ENCODE data around the gene BCL2. TPM values are rescaled to one million over a fixed set of nuclear protein-coding genes. Genes with fewer than 3 reads are reported as not detected.

The BCL2 gene
- total RNA-seq, 4 donors from 2014 or later, result 16.2 to 54.5 (median 20.7) TPM

DNA sequence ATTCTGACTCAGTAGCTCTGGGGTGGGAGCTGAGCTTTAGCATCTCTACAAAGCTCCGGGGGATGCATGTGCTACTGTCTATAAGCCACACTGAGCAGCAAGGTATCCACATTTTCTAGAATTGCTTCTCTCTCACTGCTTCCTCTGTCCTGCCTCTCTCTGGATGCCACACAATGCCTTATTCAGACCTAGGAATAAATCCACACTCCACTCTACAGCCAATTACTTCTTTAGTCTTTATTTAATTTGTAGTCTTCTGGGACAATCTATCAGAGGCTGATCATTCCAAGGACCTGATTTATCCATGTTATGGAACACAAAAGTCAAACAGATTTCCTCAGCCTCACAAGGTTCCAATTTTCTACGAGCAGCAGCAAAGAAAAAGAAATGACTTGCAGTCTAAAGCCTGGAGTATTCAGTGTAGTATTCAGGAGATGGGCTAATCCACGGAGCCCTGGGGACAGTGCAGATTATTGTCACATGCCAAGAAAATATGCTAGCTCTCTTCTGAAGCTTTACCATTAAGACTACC is 4.4 kb downstream of the BCL2 start:
- no peaks in the 10 kb centered on the region for H3K9me3 ChIP-seq
- H3K4me1 ChIP-seq, result peaks cover 0 to 25% (median 2%) of the 10 kb centered on the region in 4 donors
- no peaks in the 10 kb centered on the region for H3K36me3 ChIP-seq
- TF ChIP-seq CTCF (IDR thresholded peaks at IDR 0.05) (no peak), POLR2A (IDR thresholded peaks at IDR 0.05) (no peak)
- H3K27me3 ChIP-seq, result no peaks in the 10 kb centered on the region
- DNase-seq, result no peak
- H3K27ac ChIP-seq, result peak overlapping the region; percentile 4 to 93 (median 18)
- H3K4me3 ChIP-seq, result peak overlapping the region in 1 of 4 donors; percentile 6

DNA sequence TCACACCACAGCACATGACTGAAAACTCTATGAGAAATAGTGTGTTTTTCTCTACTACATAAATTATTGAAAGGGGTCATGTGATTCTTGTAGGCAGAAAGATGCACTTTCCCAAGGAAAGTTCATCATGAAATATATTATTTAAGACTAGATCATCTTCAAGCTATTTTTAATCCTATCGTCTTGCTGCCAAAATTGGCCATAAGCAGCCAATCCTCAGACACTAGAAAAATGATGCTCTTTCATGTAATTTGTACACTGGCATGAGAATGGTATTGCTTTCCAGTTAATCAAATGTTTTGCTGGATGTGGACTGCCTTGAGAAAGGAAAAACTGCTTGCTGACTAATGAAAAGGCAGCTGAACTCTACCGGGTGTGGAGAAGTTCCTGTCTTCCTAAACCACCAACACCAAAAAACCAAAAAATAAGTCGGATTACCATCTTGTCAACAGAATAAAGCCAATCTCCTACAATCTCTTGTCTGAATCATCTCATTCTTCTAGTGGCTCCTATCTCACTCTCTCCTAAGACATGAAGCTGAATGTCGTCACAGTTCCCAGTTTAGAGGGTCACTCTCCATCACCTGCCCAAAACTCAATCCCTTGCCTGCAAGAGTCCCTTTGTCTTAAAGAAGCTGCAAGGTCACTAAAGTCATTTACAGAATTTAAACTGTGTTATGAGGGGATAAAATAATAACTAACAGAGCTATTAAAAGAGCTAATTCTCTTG is 5.3 kb downstream of the BCL2 start:
- Histone ChIP-seq H3K36me3 (no peaks in the 10 kb centered on the region), H3K27me3 (no peaks in the 10 kb centered on the region), H3K4me1 (peaks cover 0 to 25% (median 4%) of the 10 kb centered on the region in 4 donors), H3K27ac (peak overlapping the region in 3 of 4 donors; percentile 0 to 93 (median 18)), H3K9me3 (no peaks in the 10 kb centered on the region), H3K4me3 (no peak overlapping the region)
- TF ChIP-seq CTCF (IDR thresholded peaks at IDR 0.05) (no peak), POLR2A (IDR thresholded peaks at IDR 0.05) (no peak)
- DNase-seq, result no peak

DNA sequence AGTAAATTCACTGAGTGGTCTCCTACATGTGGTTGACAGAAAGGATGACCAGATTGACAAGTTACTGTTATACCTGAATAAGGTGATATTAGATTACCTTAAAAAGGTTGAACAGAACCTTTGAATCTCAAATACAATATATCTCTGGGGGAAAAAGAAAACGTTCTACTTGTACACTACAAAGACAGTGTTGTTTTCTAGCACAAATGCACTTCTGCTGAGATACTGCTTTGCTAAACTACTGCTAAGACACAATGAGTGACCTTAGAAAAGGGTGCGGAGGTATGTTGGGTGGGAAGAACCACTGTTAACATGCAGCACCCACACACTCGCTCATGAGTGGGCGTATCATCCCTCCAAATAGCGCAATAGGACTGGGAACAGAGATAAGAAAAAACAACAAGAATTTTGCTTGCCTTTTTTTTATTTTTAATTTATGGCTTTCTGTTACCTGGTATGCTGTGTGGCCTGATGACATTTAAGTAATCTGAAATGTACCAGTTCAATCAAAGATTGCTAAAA is 6.1 kb downstream of the BCL2 start:
- Histone ChIP-seq H3K36me3 (no peaks in the 10 kb centered on the region), H3K27me3 (no peaks in the 10 kb centered on the region), H3K4me3 (peak overlapping the region in 1 of 4 donors; percentile 19), H3K27ac (peak overlapping the region in 2 of 4 donors; percentile 7 to 93), H3K9me3 (no peaks in the 10 kb centered on the region), H3K4me1 (peaks cover 0 to 25% (median 4%) of the 10 kb centered on the region in 4 donors)
- TF ChIP-seq POLR2A (IDR thresholded peaks at IDR 0.05), result no peak
- no peak for TF ChIP-seq CTCF (IDR thresholded peaks at IDR 0.05)
- DNase-seq, result no peak

DNA sequence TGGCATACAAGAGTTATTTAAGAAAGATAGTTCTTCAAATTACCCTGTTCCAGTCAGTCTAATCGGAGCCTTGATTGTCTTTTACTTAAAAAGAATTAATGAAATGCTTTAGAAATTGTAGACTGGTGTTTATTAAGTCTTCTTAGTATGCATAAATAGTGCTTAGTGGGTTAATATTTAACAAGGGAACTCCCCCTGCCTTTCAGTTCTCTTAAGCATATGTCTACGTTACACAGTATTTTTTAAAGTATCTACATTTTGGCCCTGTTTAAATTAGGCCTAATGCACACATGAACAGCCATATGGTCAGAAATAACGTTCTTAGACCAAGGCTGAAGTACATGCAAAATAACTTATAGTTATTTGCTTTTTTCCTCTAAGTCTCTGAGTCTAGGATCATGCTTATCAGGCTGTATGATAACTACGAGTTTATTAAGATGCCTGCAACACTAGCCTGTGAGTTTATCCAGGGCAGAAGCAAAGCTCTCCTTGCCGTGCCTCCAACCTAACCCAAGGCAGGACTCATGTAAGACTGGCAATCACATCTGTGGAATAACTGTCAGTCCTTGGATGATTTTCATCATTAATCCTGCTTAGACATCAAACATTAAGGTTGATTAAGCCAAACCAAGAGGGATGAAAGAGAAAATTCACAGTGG is 6.7 kb downstream of the BCL2 start:
- no peaks in the 10 kb centered on the region for H3K9me3 ChIP-seq
- peak overlapping the region in 1 of 4 donors; percentile 19 for H3K4me3 ChIP-seq
- H3K27ac ChIP-seq, result peak overlapping the region in 2 of 4 donors; percentile 7 to 93
- H3K4me1 ChIP-seq, result peaks cover 0 to 25% (median 4%) of the 10 kb centered on the region in 4 donors
- TF ChIP-seq POLR2A (IDR thresholded peaks at IDR 0.05), result no peak
- TF ChIP-seq CTCF (IDR thresholded peaks at IDR 0.05), result no peak
- no peaks in the 10 kb centered on the region for H3K27me3 ChIP-seq
- no peaks in the 10 kb centered on the region for H3K36me3 ChIP-seq
- DNase-seq, result no peak

DNA sequence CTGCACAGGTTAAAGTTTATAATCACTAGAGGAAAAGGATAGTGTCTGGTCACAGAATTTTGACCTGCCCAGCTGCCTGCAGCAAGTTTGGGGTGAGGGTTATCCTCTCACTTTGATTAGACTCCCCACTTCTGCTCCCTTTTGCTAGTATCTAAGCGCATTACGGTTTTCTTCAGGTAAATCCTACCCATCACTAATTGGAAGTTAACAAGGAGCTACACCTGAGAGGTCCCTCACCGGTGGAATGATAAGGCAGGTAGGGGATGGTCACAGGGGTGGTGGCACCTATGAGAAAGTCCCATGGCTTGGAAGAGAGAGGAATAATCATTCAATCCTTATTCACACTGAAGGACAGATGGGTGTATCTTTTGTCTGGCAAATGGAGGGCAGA is 7.6 kb downstream of the BCL2 start:
- TF ChIP-seq POLR2A (IDR thresholded peaks at IDR 0.05) (no peak), CTCF (IDR thresholded peaks at IDR 0.05) (no peak)
- no peaks in the 10 kb centered on the region for H3K9me3 ChIP-seq
- peak overlapping the region in 2 of 4 donors; percentile 7 to 93 for H3K27ac ChIP-seq
- no peaks in the 10 kb centered on the region for H3K36me3 ChIP-seq
- H3K4me3 ChIP-seq, result no peak overlapping the region
- peaks cover 0 to 25% (median 4%) of the 10 kb centered on the region in 4 donors for H3K4me1 ChIP-seq
- no peaks in the 10 kb centered on the region for H3K27me3 ChIP-seq
- DNase-seq, result no peak

Measured in Peyer's patch (tissue), 4 donors.